WTC11 (cell line): Measurements from ENCODE around the gene RNASEH1. TPM values are rescaled to one million over a fixed set of nuclear protein-coding genes. Genes with fewer than 3 reads are reported as not detected.

ENCODE experiments used
- ATAC-seq: fragments of 200-7000 bp; cut with Tn5 transposase; 2 replicates; pipeline ENCODE4 v1.10.0; 2021; ENCODE audit warnings: mild to moderate bottlenecking, moderate library complexity
- CTCF ChIA-PET: fragments of 300-600 bp; sonication (Branson Sonifier 250); formaldehyde crosslinking; loops from one replicate; lab custom pipeline; 2021; ENCODE audit warnings: antibody characterized with exemption; lab: Charles Lee
- POLR2A ChIA-PET: fragments of 350-600 bp; sonication (Branson Sonifier 250); formaldehyde crosslinking; loops from one replicate; lab custom pipeline; 2021; ENCODE audit warnings: antibody characterized with exemption; lab: Charles Lee
- DNase-seq: peaks from one replicate; pipeline ENCODE4 v3.0.0; 2021; ENCODE audit warnings: low spot score
- H3K27ac Mint-ChIP-seq: 2 replicates; pipeline ENCODE4 v1.8.0; 2021; ENCODE audit warnings: mixed read lengths
- H3K27me3 Mint-ChIP-seq: 2 replicates; pipeline ENCODE4 v1.8.0; 2021; ENCODE audit warnings: low read depth, mild to moderate bottlenecking, moderate library complexity, mixed read lengths
- H3K36me3 Mint-ChIP-seq: 2 replicates; pipeline ENCODE4 v1.8.0; 2021; ENCODE audit warnings: mixed read lengths
- H3K4me1 Mint-ChIP-seq: 2 replicates; pipeline ENCODE4 v1.8.0; 2022; ENCODE audit warnings: mixed read lengths
- H3K4me3 Mint-ChIP-seq: 2 replicates; pipeline ENCODE4 v1.8.0; 2021; ENCODE audit warnings: mild to moderate bottlenecking, moderate library complexity, mixed read lengths
- H3K9me3 Mint-ChIP-seq: 2 replicates; pipeline ENCODE4 v1.8.0; 2021; ENCODE audit warnings: mixed read lengths
- ARID4B ChIP-seq: sonication (generic); formaldehyde crosslinking; IDR thresholded peaks from 2 replicates; pipeline ENCODE4 v1.8.0; 2023; ENCODE audit warnings: missing genetic modification reagents, mild to moderate bottlenecking, borderline replicate concordance
- ATF2 ChIP-seq: sonication (generic); formaldehyde crosslinking; IDR thresholded peaks from 2 replicates; pipeline ENCODE4 v1.8.1; 2022; ENCODE audit warnings: low read depth, missing genetic modification reagents, borderline replicate concordance
- ATF6 ChIP-seq: sonication (generic); formaldehyde crosslinking; IDR thresholded peaks from 2 replicates; pipeline ENCODE4 v1.8.1; 2023; ENCODE audit warnings: mild to moderate bottlenecking, missing genetic modification reagents
- CREB1 ChIP-seq: sonication (generic); formaldehyde crosslinking; IDR thresholded peaks from 2 replicates; pipeline ENCODE4 v1.8.0; 2023; ENCODE audit warnings: mild to moderate bottlenecking, missing genetic modification reagents
- GABPB1 ChIP-seq: sonication (generic); formaldehyde crosslinking; IDR thresholded peaks from 2 replicates; pipeline ENCODE4 v1.8.1; 2023; ENCODE audit warnings: mild to moderate bottlenecking, missing genetic modification reagents
- GRHL2 ChIP-seq: fragments of 250-450 bp; sonication (Bioruptor Pico); IDR thresholded peaks from 2 replicates; pipeline ENCODE4 v1.8.0; 2022; ENCODE audit warnings: mild to moderate bottlenecking, moderate library complexity; ENCODE audit not compliant: insufficient replicate concordance, severe bottlenecking
- HMGXB4 ChIP-seq: sonication (generic); formaldehyde crosslinking; IDR thresholded peaks from 2 replicates; pipeline ENCODE4 v1.8.1; 2023; ENCODE audit warnings: mild to moderate bottlenecking, moderate library complexity, missing genetic modification reagents
- SMAD3 ChIP-seq: sonication (generic); formaldehyde crosslinking; IDR thresholded peaks from 2 replicates; pipeline ENCODE4 v1.8.0; 2022; ENCODE audit warnings: missing genetic modification reagents, mild to moderate bottlenecking, borderline replicate concordance
- ZNF121 ChIP-seq: sonication (generic); formaldehyde crosslinking; IDR thresholded peaks from 2 replicates; pipeline ENCODE4 v1.8.0; 2023; ENCODE audit warnings: missing genetic modification reagents
- ZNF423 ChIP-seq: fragments of 250-450 bp; sonication (Bioruptor Pico); IDR thresholded peaks from 2 replicates; pipeline ENCODE4 v2.1.2; 2022; ENCODE audit warnings: mild to moderate bottlenecking, moderate library complexity
- ZNF532 ChIP-seq: fragments of 250-450 bp; sonication (Bioruptor Pico); IDR thresholded peaks from 2 replicates; pipeline ENCODE4 v1.9.0; 2021; ENCODE audit warnings: mild to moderate bottlenecking, borderline replicate concordance
- ZNF671 ChIP-seq: fragments of 250-450 bp; sonication (Bioruptor Pico); IDR thresholded peaks from 2 replicates; pipeline ENCODE4 v1.8.0; 2021; ENCODE audit warnings: mild to moderate bottlenecking
- total RNA-seq: library from RNA; stranded (reverse); gene quantifications from 3 replicates; pipeline ENCODE4 v1.2.3, GENCODE V29; 2021
- TF ChIP-seq, protein P1 (sequence below): sonication (generic); formaldehyde crosslinking; IDR thresholded peaks from 2 replicates; pipeline ENCODE4 v1.8.0; 2023; ENCODE audit warnings: missing genetic modification reagents
- TF ChIP-seq, protein P2 (sequence below): sonication (generic); formaldehyde crosslinking; IDR thresholded peaks from 2 replicates; pipeline ENCODE4 v1.8.1; 2023; ENCODE audit warnings: mild to moderate bottlenecking, missing genetic modification reagents
- TF ChIP-seq, protein P3 (sequence below): fragments of 250-450 bp; sonication (Bioruptor Pico); conservative IDR thresholded peaks from 2 replicates; pipeline ENCODE4 v1.9.0; 2021; ENCODE audit warnings: mild to moderate bottlenecking

Gene RNASEH1
- total RNA-seq, 1 experiment from 2014 or later: 44.4 TPM

DNA sequence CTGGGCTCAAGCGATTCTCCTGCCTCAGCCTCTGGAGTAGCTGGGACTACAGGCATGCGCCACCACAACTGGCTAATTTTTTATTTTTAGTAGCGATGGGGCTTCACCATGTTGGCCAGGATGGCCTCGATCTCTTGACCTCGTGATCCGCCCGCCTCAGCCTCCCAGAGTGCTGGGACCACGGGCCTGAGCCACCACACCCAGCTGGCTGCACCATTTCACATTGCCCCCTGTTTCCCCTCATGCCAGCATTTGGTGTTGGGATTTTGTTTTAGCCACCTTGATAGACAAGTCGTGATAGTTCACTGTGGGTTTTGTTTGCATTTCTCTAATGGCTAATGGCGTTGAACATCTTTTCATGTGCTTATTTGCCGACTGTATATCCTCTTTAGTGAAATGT is 31.0 kb upstream of the RNASEH1 start (continued):
- no peak for TF ChIP-seq ATF6 (CRISPR knock-in tag)

- TF ChIP-seq ZNF423 (CRISPR knock-in tag) (no peak), SMAD3 (CRISPR knock-in tag) (no peak), HMGXB4 (CRISPR knock-in tag) (no peak), ZNF121 (no peak), ARID4B (CRISPR knock-in tag) (no peak), ZNF671 (CRISPR knock-in tag) (no peak), GRHL2 (CRISPR knock-in tag) (no peak), ZNF532 (CRISPR knock-in tag) (no peak), GABPB1 (CRISPR knock-in tag) (no peak), ATF2 (CRISPR knock-in tag) (no peak), CREB1 (CRISPR knock-in tag) (no peak)
- TF ChIP-seq, protein P1, sequence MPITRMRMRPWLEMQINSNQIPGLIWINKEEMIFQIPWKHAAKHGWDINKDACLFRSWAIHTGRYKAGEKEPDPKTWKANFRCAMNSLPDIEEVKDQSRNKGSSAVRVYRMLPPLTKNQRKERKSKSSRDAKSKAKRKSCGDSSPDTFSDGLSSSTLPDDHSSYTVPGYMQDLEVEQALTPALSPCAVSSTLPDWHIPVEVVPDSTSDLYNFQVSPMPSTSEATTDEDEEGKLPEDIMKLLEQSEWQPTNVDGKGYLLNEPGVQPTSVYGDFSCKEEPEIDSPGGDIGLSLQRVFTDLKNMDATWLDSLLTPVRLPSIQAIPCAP (CRISPR knock-in tag): no peak
- TF ChIP-seq, protein P2, sequence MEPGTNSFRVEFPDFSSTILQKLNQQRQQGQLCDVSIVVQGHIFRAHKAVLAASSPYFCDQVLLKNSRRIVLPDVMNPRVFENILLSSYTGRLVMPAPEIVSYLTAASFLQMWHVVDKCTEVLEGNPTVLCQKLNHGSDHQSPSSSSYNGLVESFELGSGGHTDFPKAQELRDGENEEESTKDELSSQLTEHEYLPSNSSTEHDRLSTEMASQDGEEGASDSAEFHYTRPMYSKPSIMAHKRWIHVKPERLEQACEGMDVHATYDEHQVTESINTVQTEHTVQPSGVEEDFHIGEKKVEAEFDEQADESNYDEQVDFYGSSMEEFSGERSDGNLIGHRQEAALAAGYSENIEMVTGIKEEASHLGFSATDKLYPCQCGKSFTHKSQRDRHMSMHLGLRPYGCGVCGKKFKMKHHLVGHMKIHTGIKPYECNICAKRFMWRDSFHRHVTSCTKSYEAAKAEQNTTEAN (CRISPR knock-in tag): no peak
- TF ChIP-seq, protein P3, sequence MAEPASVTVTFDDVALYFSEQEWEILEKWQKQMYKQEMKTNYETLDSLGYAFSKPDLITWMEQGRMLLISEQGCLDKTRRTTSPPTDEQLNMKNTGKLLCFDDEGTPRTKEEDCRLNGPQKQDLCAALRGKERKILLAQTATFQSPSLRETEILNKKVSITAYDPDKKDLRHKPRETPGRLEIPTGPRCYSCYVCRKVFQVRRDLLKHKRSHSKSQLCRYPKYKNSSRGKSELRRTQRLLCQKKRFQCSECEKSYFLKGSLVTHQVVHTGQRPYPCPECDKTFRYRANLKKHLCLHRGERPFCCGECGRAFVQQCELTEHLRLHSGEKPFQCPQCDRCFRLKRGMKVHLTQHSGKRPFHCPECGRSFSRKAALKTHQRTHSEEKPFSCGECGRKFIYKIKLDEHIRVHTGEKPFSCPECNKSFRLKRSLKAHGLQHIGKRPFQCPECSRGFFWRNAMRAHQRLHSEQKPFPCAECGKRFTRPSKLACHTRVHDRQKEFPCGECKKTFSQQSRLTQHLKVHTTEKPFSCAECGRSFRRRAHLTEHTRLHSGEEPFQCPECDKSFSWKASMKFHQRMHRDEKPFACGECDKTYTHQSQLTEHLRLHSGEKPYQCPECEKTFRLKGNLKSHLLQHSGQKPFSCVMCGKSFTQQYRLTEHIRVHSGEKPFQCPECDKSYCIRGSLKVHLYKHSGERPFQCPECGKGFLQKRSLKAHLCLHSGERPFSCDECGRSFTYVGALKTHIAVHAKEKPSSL (CRISPR knock-in tag): no peak
- TF ChIP-seq, all 79 proteins: peak for 0
- DNase-seq (no peak), ATAC-seq (no peak)
- Mint-ChIP-seq H3K27me3 (no peaks in the 10 kb centered on the region; the same call in 1 of the 2 replicates), H3K9me3 (peaks cover 11% of the 10 kb centered on the region), H3K27ac (no peak overlapping the region), H3K4me1 (no peaks in the 10 kb centered on the region), H3K36me3 (peaks cover 31% of the 10 kb centered on the region), H3K4me3 (no peak overlapping the region)
- POLR2A ChIA-PET: interaction anchor here (0.6 to 0.7 kb wide), 2 partner anchors 210 to 1935 kb away, joined by 3 to 4 read pairs; no protein-coding TSS in a partner anchor
- CTCF ChIA-PET: interaction anchor here (0.6 kb wide), 1 partner anchor 147 kb away, joined by 3 read pairs; no protein-coding TSS in a partner anchor
Observed at GRCh38 chr2:3588084-3588483, 30.0 kb upstream of the RNASEH1 start.
